K562 (cell line): ENCODE results near the gene AGK. TPM values are rescaled to one million over a fixed set of nuclear protein-coding genes. Genes with fewer than 3 reads are reported as not detected.

Experiments
- ATAC-seq: fragments of 200-7000 bp; cut with Tn5 transposase; 3 replicates; pipeline ENCODE4 v1.9.1; 2020; ENCODE audit warnings: moderate library complexity
- BruUV-seq: library from RNA; stranded (reverse); fragments of 400-500 nt; replicated peaks from 2 replicates; lab custom pipeline; 2021; lab: Mats Ljungman, UMichigan
- CTCF ChIA-PET: fragments of 300-600 bp; formaldehyde crosslinking; extraction: SDS; loops from one replicate; lab custom pipeline; 2021; ENCODE audit warnings: low intra/inter-chr PET ratio; lab: Yijun Ruan, JAX
- POLR2A ChIA-PET: fragments of 300-600, 350-650 bp; sonication (Branson Sonifier 250); formaldehyde crosslinking; extraction: SDS; loops from one replicate; lab custom pipeline; 2021; ENCODE audit warnings: antibody characterized with exemption, inconsistent platforms; lab: Yijun Ruan, JAX
- DNase-seq, 4 experiments: peaks; one replicate each; pipeline versions ENCODE4 v3.0.0 to v3.0.0-alpha.2; 2011 to 2018; ENCODE audit warnings: low spot score in 3 of 4, mixed read lengths in 3 of 4; ENCODE audit errors: extremely low read depth in 1 of 4
- FAIRE-seq: peaks from 2 replicates; lab custom pipeline; 2011; peaks lifted over from hg19 to GRCh38; lab: Jason Lieb, UNC
- H2AFZ ChIP-seq: 2 replicates; pipeline ENCODE4 v1.6.0; 2011; ENCODE audit warnings: low read depth, low read length, control low read depth, inconsistent platforms
- H3K27ac ChIP-seq: fragments of 200-600 bp; 3 replicates; pipeline ENCODE4 v1.8.0; 2011; ENCODE audit warnings: low read depth, mild to moderate bottlenecking, control low read depth, inconsistent platforms, low read length, moderate library complexity, mixed read lengths; ENCODE audit errors: extremely low read depth
- H3K27me3 ChIP-seq, 2 experiments: fragments of 300-600 bp in 1 of 2; 2 replicates in 1 of 2; 3 replicates in 1 of 2; pipeline versions ENCODE4 v1.6.0 to v1.8.0; 2011; ENCODE audit warnings: inconsistent platforms in 2 of 2, low read length in 2 of 2, mild to moderate bottlenecking in 1 of 2, mixed read lengths in 1 of 2, moderate library complexity in 1 of 2; ENCODE audit not compliant: control insufficient read depth in 2 of 2, insufficient read depth in 2 of 2
- H3K36me3 ChIP-seq: fragments of 300-600 bp; 3 replicates; pipeline ENCODE4 v1.8.0; 2011; ENCODE audit warnings: mild to moderate bottlenecking, low read length, inconsistent platforms; ENCODE audit not compliant: control insufficient read depth, insufficient read depth
- H3K4me1 ChIP-seq, 2 experiments: fragments of 200-600 bp in 1 of 2; replicated peaks in 1 of 2; 2 replicates in 1 of 2; 3 replicates in 1 of 2; pipeline versions ENCODE4 v1.5.1 to v1.8.0; 2011; ENCODE audit warnings: inconsistent platforms in 2 of 2, low read length in 2 of 2, mild to moderate bottlenecking in 1 of 2, mixed read lengths in 1 of 2, moderate library complexity in 1 of 2; ENCODE audit not compliant: control insufficient read depth in 2 of 2, insufficient read depth in 2 of 2
- H3K4me2 ChIP-seq: 2 replicates; pipeline ENCODE4 v1.6.1; 2011; ENCODE audit warnings: low read length, control low read depth, inconsistent platforms, mixed read lengths; ENCODE audit not compliant: insufficient read depth
- H3K4me3 ChIP-seq: fragments of 200-600 bp; sonication (generic), shearing (Covaris generic); 2 replicates; pipeline ENCODE4 v1.5.1; 2016; ENCODE audit warnings: control low read depth, inconsistent platforms
- H3K79me2 ChIP-seq: fragments of 200-600 bp; 3 replicates; pipeline ENCODE4 v1.8.0; 2011; ENCODE audit warnings: low read length, inconsistent platforms; ENCODE audit not compliant: control insufficient read depth, insufficient read depth
- H3K9ac ChIP-seq, 2 experiments: 2 replicates each; pipeline versions ENCODE4 v1.6.0 to v1.6.1; 2011; ENCODE audit warnings: low read depth in 2 of 2, low read length in 2 of 2, control low read depth in 1 of 2, inconsistent platforms in 1 of 2, mild to moderate bottlenecking in 1 of 2, mixed read lengths in 1 of 2; ENCODE audit not compliant: insufficient read depth in 1 of 2
- H3K9me1 ChIP-seq: one replicate; pipeline ENCODE4 v1.6.0; 2011; ENCODE audit warnings: inconsistent platforms, mild to moderate bottlenecking, low read length, moderate library complexity; ENCODE audit not compliant: control insufficient read depth, insufficient read depth
- H3K9me3 ChIP-seq: replicated peaks from 2 replicates; pipeline ENCODE4 v1.5.1; 2011; ENCODE audit warnings: low read depth, low read length, inconsistent platforms; ENCODE audit not compliant: control insufficient read depth, insufficient read depth
- H4K20me1 ChIP-seq: replicated peaks from 2 replicates; pipeline ENCODE4 v1.6.1; 2011; ENCODE audit warnings: low read length, inconsistent platforms, mixed read lengths; ENCODE audit not compliant: control insufficient read depth, insufficient read depth
- CBFA2T3 ChIP-seq: fragments of 450-650 bp; IDR thresholded peaks from 2 replicates; pipeline ENCODE4 v1.6.1; 2017
- EGR1 ChIP-seq: fragments of 450-650 bp; conservative IDR thresholded peaks from 2 replicates; pipeline ENCODE4 v1.6.1; 2017; ENCODE audit warnings: mild to moderate bottlenecking
- FOSL1 ChIP-seq: fragments of 200-800 bp; sonication (Bioruptor generic); conservative IDR thresholded peaks from 2 replicates; pipeline ENCODE4 v1.6.1; 2016; ENCODE audit warnings: missing genetic modification characterization, missing compliant biosample characterization
- JUND ChIP-seq, 2 experiments: IDR thresholded peaks; 2 replicates in 1 of 2; 3 replicates in 1 of 2; pipeline ENCODE4 v1.6.1; 2011; ENCODE audit warnings: borderline replicate concordance in 2 of 2, low read depth in 2 of 2, low read length in 2 of 2, improper control_type of control experiment in 1 of 2, missing biosample characterization in 1 of 2, missing genetic modification characterization in 1 of 2, missing genetic modification reagents in 1 of 2
- MTA1 ChIP-seq: fragments of 450-650 bp; IDR thresholded peaks from 2 replicates; pipeline ENCODE4 v1.6.1; 2017; ENCODE audit warnings: borderline replicate concordance
- NEUROD1 ChIP-seq: fragments of 150-350 bp; IDR thresholded peaks from 2 replicates; pipeline ENCODE4 v1.6.1; 2014; ENCODE audit warnings: borderline replicate concordance, low read length, low read depth; ENCODE audit not compliant: partially characterized antibody
- PML ChIP-seq: IDR thresholded peaks from 2 replicates; pipeline ENCODE4 v1.6.1; 2012; ENCODE audit warnings: low read length, inconsistent platforms
- RBBP5 ChIP-seq: fragments of 200-600 bp; sonication (generic); IDR thresholded peaks from 2 replicates; pipeline ENCODE4 v1.6.1; 2012; ENCODE audit warnings: borderline replicate concordance, mild to moderate bottlenecking, low read length, control low read depth, inconsistent platforms; ENCODE audit not compliant: insufficient read depth, poor library complexity, severe bottlenecking
- RBM34 ChIP-seq: fragments of 200-400 bp; formaldehyde crosslinking; IDR thresholded peaks from 2 replicates; pipeline ENCODE4 v1.6.1; 2018; ENCODE audit warnings: low read length, borderline replicate concordance; ENCODE audit not compliant: insufficient read depth
- SMARCA4 ChIP-seq: fragments of 450-650 bp; IDR thresholded peaks from 2 replicates; pipeline ENCODE4 v1.6.1; 2016
- SP1 ChIP-seq: sonication (generic); formaldehyde crosslinking; IDR thresholded peaks from 2 replicates; pipeline ENCODE4 v1.8.1; 2022; ENCODE audit warnings: mild to moderate bottlenecking, missing genetic modification reagents
- STAT5A ChIP-seq: IDR thresholded peaks from 2 replicates; pipeline ENCODE4 v1.6.1; 2012; ENCODE audit warnings: low read length, inconsistent platforms, borderline replicate concordance
- TAL1 ChIP-seq: fragments of 450-650 bp; IDR thresholded peaks from 2 replicates; pipeline ENCODE4 v1.6.1; 2016; ENCODE audit warnings: mild to moderate bottlenecking
- TCF3 ChIP-seq: sonication (generic); formaldehyde crosslinking; IDR thresholded peaks from 2 replicates; pipeline ENCODE4 v1.4.0; 2020; ENCODE audit warnings: mild to moderate bottlenecking, missing genetic modification reagents
- TRIM24 ChIP-seq, 2 experiments: fragments of 450-650 bp; IDR thresholded peaks; 2 replicates each; pipeline ENCODE4 v1.6.1; 2016
- ZKSCAN1 ChIP-seq: fragments of 150-350 bp; IDR thresholded peaks from 2 replicates; pipeline ENCODE4 v1.6.1; 2016; ENCODE audit warnings: low read depth, low read length
- ZNF274 ChIP-seq: IDR thresholded peaks from 2 replicates; pipeline ENCODE4 v1.6.1; 2011; ENCODE audit warnings: low read depth, mild to moderate bottlenecking, low read length, moderate library complexity, borderline replicate concordance
- ZNF444 ChIP-seq: fragments of 250-450 bp; sonication (Bioruptor Pico); IDR thresholded peaks from 2 replicates; pipeline ENCODE4 v1.4.0; 2020; ENCODE audit warnings: mild to moderate bottlenecking, moderate library complexity
- ZNF589 ChIP-seq: fragments of 200-800 bp; sonication (Bioruptor generic); IDR thresholded peaks from 2 replicates; pipeline ENCODE4 v1.6.1; 2016; ENCODE audit warnings: low read depth, missing genetic modification characterization, missing compliant biosample characterization
- ZNF695 ChIP-seq: fragments of 450-650 bp; formaldehyde crosslinking; IDR thresholded peaks from 2 replicates; pipeline ENCODE4 v1.4.0; 2020; ENCODE audit warnings: mild to moderate bottlenecking, moderate library complexity
- WGBS: fragments of 100-300 bp; shearing (Covaris generic); methylation state at CpG from one replicate; pipeline ENCODE4 v1.1.6; 2016; ENCODE audit warnings: low coverage, mixed read lengths; ENCODE audit not compliant: insufficient coverage; ENCODE audit errors: missing lambda C conversion rate; 5-methylcytosine and 5-hydroxymethylcytosine counted together
- in situ Hi-C: fragments of 300-500 bp; cut with MboI; formaldehyde crosslinking; loops from 4 replicates; pipeline ENCODE4 v1.15.0; 2018; ENCODE audit warnings: inconsistent platforms, mixed read lengths
- intact Hi-C: fragments of 100-400 bp; cut with micrococcal nuclease; formaldehyde crosslinking; loops from 2 replicates; pipeline ENCODE4 v1.14.2; 2022
- polyA plus RNA-seq, 8 experiments: library from polyadenylated mRNA; depleted of rRNA in 4 of 8; stranded (reverse) in 5 of 8; unstranded in 3 of 8; fragments of >200 nt; fragmentation: Nextera tagmentation in 2 of 8; fragmentation: Illumina TruSeq in 1 of 8; extraction: Ambion mirVana in 2 of 8; extraction: Trizol in 1 of 8; gene quantifications; 2 replicates each; pipeline versions ENCODE4 v1.2.1 to v1.2.3, GENCODE V29; 2011 to 2014; ENCODE audit warnings: inconsistent platforms in 1 of 8, missing spikeins in 1 of 8
- total RNA-seq, 7 experiments: library from RNA; depleted of rRNA in 6 of 7; stranded (reverse); fragments of >200 nt in 6 of 7; fragmentation: Illumina TruSeq in 2 of 7; extraction: Trizol in 2 of 7; gene quantifications; 2 replicates each; pipeline versions ENCODE4 v1.2.1 to v1.2.3, GENCODE V29; 2011 to 2021; ENCODE audit warnings: low replicate concordance in 1 of 7
- TF ChIP-seq, protein P1 (sequence below), 2 experiments: fragments of 450-650 bp in 1 of 2; sonication (generic) in 1 of 2; formaldehyde crosslinking in 1 of 2; IDR thresholded peaks in 1 of 2; conservative IDR thresholded peaks in 1 of 2; 2 replicates each; pipeline versions ENCODE4 v1.6.1 to v1.8.1; 2016 to 2023; ENCODE audit warnings: mild to moderate bottlenecking in 2 of 2, moderate library complexity in 2 of 2, inconsistent platforms in 1 of 2, missing genetic modification reagents in 1 of 2
- TF ChIP-seq, protein P2 (sequence below): fragments of 250-450 bp; sonication (Bioruptor Pico); IDR thresholded peaks from 2 replicates; pipeline ENCODE4 v1.5.0; 2020; ENCODE audit warnings: mild to moderate bottlenecking, borderline replicate concordance

AGK gene
- total and polyA plus RNA-seq, 9 of the 15 experiments (the other 6 are each of a cell fraction or from before 2014, with no cell fraction given): 50.7 to 128 (median 71.8) TPM

DNA sequence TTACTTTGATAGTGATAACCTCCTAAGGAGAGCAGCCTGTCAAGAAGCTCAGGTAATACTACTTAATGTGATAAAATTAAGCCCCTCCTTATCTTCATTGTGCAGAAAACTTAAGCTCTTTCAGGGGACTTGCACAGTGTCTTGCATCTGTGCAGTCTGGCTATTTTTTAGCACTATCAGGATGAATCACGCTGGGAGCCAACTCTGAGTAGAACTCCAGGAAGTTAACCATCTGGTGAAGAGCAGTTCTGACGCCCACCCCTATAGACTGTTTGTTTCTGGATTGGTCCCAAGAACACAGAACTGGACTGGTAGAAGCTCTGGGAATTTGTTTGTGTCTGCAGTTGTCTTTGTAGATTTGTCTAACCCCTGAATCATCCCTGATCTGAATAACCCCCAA, 41.9 kb downstream of the AGK start:
- peak; percentile 79 for FAIRE-seq
- TF ChIP-seq TRIM24 (IDR thresholded peaks at IDR 0.05) (peak; percentile 44 to 63; a peak in 2 of 4 replicates), PML (peak; percentile 83), ZNF444 (CRISPR knock-in tag) (no peak), EGR1 (peak; percentile 62), CBFA2T3 (peak; percentile 94), TAL1 (peak; percentile 82), SP1 (CRISPR knock-in tag) (no peak), ZNF274 (no peak), ZNF589 (CRISPR knock-in tag) (no peak), ZKSCAN1 (no peak), JUND (IDR thresholded peaks at IDR 0.05; ENCODE audit: borderline replicate concordance, low read depth, low read length) (0 out of 2 replicates have a peak, but pooled peaks have one; percentile 10), JUND (tag; IDR thresholded peaks at IDR 0.05; ENCODE audit: borderline replicate concordance, low read depth, low read length) (no peak), RBBP5 (no peak), ZNF695 (CRISPR knock-in tag) (no peak), MTA1 (no peak), SMARCA4 (peak; percentile 45; the same call in 1 of the 2 replicates), RBM34 (no peak), FOSL1 (tag) (peak; percentile 47; the same call in 1 of the 2 replicates), NEUROD1 (no peak), STAT5A (peak; percentile 73), TCF3 (CRISPR knock-in tag) (peak; percentile 72)
- TF ChIP-seq, protein P1, sequence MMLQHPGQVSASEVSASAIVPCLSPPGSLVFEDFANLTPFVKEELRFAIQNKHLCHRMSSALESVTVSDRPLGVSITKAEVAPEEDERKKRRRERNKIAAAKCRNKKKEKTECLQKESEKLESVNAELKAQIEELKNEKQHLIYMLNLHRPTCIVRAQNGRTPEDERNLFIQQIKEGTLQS (IDR thresholded peaks at IDR 0.05): 0 out of 2 replicates have a peak, but pooled peaks have one; percentile 12
- TF ChIP-seq, protein P1 (CRISPR knock-in tag; conservative IDR thresholded peaks at IDR 0.05): no peak
- TF ChIP-seq, protein P2, sequence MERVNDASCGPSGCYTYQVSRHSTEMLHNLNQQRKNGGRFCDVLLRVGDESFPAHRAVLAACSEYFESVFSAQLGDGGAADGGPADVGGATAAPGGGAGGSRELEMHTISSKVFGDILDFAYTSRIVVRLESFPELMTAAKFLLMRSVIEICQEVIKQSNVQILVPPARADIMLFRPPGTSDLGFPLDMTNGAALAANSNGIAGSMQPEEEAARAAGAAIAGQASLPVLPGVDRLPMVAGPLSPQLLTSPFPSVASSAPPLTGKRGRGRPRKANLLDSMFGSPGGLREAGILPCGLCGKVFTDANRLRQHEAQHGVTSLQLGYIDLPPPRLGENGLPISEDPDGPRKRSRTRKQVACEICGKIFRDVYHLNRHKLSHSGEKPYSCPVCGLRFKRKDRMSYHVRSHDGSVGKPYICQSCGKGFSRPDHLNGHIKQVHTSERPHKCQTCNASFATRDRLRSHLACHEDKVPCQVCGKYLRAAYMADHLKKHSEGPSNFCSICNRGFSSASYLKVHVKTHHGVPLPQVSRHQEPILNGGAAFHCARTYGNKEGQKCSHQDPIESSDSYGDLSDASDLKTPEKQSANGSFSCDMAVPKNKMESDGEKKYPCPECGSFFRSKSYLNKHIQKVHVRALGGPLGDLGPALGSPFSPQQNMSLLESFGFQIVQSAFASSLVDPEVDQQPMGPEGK: no peak

More for the DNA sequence above, 41.9 kb downstream of the AGK start:
- Histone ChIP-seq H3K4me1 (peaks cover 0 to 4% of the 10 kb centered on the region in 2 experiments; a peak in 2 of 5 replicates), H4K20me1 (no peaks in the 10 kb centered on the region), H3K4me2 (no peak overlapping the region), H3K9me1 (no peaks in the 10 kb centered on the region), H3K36me3 (peaks cover 41% of the 10 kb centered on the region; the same call in 2 of the 3 replicates), H3K9ac (no peak overlapping the region), H3K4me3 (no peak overlapping the region), H3K27ac (no peak overlapping the region), H3K27me3 (no peaks in the 10 kb centered on the region), H3K9me3 (no peaks in the 10 kb centered on the region), H3K79me2 (no peaks in the 10 kb centered on the region), H2AFZ (no peak overlapping the region)
- DNase-seq: peak; percentile 56 to 87 (median 77)
- 4% methylated on average over 2 of the region's 2 CpGs for WGBS
- CTCF ChIA-PET: no interaction called here
- intact Hi-C loops (no loop called here), in situ Hi-C loops (no loop called here)
- peak; percentile 84 for ATAC-seq
- POLR2A ChIA-PET: interaction anchor here (0.5 to 1.0 kb wide), 6 partner anchors 8 to 75 kb away, joined by 3 to 4 read pairs (median 3); no protein-coding TSS in a partner anchor
- no TSS peak for BruUV-seq
